ENCODE data around the gene LYPD1.

The LYPD1 gene

DNA sequence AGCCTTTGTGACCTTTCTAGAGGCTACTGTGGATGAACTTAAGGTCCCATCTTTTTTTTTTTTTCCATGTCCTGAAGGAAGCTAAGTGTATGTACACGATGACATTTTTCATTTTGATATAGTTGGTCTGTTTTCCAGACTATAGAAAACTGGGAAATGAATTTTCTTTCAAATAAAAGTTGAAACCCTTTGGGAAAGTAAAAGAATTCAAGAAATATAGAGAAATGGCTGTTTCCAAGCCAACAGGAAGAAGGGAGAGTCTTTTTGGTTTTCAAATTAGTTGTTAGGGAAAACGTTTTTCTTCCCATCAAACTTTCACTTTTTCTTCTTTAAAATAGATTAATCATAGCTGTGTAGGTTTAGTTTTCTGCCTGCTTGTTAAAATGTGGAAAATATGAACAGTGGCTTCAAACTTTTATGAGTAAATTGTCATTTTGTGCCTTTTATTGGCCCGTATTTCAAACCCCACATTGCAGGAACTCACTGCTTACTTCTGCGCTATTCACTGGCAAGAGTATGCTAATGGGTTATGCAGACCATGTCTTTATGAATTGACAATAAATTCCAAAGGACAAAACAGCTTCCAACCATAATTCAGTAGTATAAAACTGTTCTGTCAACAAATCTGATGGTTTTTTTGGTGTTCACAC, 27.7 kb upstream of the LYPD1 start:
- no peak for DNase-seq (ENCODE audit: low read depth, low spot score)
- TF ChIP-seq CTCF (IDR thresholded peaks at IDR 0.05; ENCODE audit: low read depth, low read length), result no peak
- H3K4me3 ChIP-seq (ENCODE audit: low read depth, low read length), result no peak overlapping the region
- in situ Hi-C loops (cut with HindIII; ENCODE audit: low sequenced_read_pairs), result no loop called here

GRCh38 chr2:132692816-132693215, 22.8 kb upstream of the LYPD1 start:
- H3K4me3 ChIP-seq (ENCODE audit: low read depth, low read length), result no peak overlapping the region
- DNase-seq (ENCODE audit: low read depth, low spot score), result peak; percentile 65
- in situ Hi-C loops (cut with HindIII; ENCODE audit: low sequenced_read_pairs), result no loop called here
- no peak for TF ChIP-seq CTCF (IDR thresholded peaks at IDR 0.05; ENCODE audit: low read depth, low read length)

DNA sequence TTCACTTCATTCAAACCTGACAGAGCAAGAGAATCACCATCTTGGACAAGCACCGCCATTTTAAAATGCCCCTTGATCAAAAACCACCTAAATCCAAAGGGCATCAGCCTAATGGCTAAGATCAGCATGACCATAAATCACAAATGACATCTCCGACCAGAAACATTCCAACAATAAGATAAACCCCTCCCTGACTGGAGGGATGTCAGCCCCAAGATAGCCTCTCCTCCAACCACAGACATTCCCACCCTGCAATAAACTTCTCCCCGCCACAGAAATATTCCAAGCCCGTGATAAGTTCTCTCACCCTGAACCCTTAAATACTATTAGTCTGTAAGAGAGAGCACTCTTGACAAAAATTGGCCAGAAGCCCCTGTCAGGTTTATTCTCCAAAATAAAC, 21.6 kb upstream of the LYPD1 start:
- no peak overlapping the region for H3K4me3 ChIP-seq (ENCODE audit: low read depth, low read length)
- no peak for DNase-seq (ENCODE audit: low read depth, low spot score)
- in situ Hi-C loops (cut with HindIII; ENCODE audit: low sequenced_read_pairs), result no loop called here
- no peak for TF ChIP-seq CTCF (IDR thresholded peaks at IDR 0.05; ENCODE audit: low read depth, low read length)

- no peak for TF ChIP-seq CTCF (IDR thresholded peaks at IDR 0.05; ENCODE audit: low read depth, low read length)
- no peak for DNase-seq (ENCODE audit: low read depth, low spot score)
- in situ Hi-C loops (cut with HindIII; ENCODE audit: low sequenced_read_pairs), result no loop called here
- no peak overlapping the region for H3K4me3 ChIP-seq (ENCODE audit: low read depth, low read length)
Measured at GRCh38 chr2:132690664-132691303, 20.8 kb upstream of the LYPD1 start.

DNA sequence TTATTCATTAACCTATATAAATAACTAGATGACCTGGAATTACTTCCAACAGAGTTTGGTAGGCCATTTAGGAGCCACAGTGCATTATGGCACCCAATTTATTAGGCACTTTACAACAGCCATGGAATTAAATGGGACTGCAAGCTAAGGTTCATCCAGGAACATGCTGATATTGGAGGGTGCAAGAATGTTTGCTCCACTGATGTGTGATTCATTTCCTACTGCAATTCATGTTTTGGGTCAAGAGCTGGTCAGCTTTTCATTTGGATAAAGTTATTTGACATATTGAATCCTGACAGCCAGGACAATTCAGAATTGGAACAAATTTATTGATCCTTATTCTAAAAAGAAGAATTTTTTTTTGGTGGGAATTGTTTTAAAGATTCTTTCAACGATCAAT, 11.8 kb upstream of the LYPD1 start:
- in situ Hi-C loops (cut with HindIII; ENCODE audit: low sequenced_read_pairs), result no loop called here
- DNase-seq (ENCODE audit: low read depth, low spot score), result no peak
- no peak for TF ChIP-seq CTCF (IDR thresholded peaks at IDR 0.05; ENCODE audit: low read depth, low read length)
- no peak overlapping the region for H3K4me3 ChIP-seq (ENCODE audit: low read depth, low read length)

GRCh38 chr2:132680544-132680943, 10.5 kb upstream of the LYPD1 start:
- TF ChIP-seq CTCF (IDR thresholded peaks at IDR 0.05; ENCODE audit: low read depth, low read length), result no peak
- DNase-seq (ENCODE audit: low read depth, low spot score), result no peak
- no peak overlapping the region for H3K4me3 ChIP-seq (ENCODE audit: low read depth, low read length)
- in situ Hi-C loops (cut with HindIII; ENCODE audit: low sequenced_read_pairs), result no loop called here

Measured in astrocyte of the spinal cord (primary cell).